Non-pigmented ciliary epithelial cell (primary cell): ENCODE measurements around the gene ADCY2.

ENCODE experiments used
- DNase-seq: peaks from one replicate; pipeline ENCODE4 v3.0.0-alpha.2; 2010; ENCODE audit warnings: low read depth

The ADCY2 gene

DNA sequence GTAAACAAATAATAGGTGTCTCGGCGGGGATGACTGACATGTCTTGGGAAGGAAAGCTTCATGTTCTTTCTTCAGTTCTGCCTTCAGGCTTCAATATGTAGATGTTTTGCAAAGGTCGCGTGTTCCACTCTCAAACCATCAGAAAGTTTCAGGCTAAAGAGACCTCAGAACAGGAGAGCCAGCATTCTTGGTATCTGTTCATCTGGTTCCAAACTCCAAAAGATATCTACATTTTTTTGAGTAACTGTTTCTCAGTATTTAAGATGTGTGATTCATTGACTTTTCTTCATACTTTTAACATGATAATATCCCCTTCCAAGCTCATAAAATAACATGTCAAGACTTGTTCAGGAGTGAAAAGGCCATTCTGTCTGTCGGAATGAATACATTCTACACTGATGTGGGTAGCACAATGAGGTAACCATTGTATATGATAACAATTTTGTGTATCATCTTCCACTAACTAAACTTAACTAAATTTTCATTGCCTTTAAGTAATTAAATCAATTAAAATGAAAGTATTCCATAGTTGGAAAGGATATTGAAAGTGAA lies 271.4 kb downstream of the ADCY2 start:
- DNase-seq = no peak

DNA sequence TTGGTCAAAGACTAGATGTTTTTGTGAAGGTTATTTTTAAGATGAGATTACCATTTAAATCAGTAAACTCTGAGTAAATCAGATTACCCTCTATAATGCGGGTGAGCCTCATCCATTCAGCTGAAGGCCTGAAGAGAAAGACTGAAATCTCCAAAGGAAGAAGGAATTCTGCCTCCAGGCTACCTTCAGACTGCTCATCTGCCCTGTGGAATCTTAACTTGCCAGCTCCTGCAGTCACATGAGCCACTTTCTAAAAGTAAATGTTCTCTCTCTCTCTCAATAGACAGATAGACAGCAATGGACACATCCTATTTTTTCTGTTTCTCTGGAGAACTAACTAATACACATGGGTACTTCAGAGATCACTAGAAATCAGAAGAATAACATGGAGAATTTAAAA lies 272.2 kb downstream of the ADCY2 start:
- no peak for DNase-seq

DNA sequence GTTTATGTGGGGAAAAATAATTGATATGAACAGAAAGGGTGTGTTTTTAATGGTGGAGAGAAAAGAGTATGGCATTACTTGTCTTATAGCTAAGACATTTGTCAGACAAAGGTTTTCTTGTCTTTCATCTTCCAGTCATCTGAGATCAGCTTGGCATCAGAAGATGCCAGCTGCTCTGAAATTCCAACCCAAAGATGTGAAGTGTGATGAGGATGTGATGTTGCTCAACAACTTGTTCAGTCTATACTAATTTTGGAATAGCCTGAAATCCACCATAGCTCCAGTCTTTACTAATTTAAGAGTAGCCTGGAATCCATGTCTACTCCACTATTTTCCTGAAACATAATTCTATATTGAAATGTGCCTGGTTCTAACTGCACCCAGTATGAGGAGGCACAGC lies 272.7 kb downstream of the ADCY2 start:
- DNase-seq = no peak

DNA sequence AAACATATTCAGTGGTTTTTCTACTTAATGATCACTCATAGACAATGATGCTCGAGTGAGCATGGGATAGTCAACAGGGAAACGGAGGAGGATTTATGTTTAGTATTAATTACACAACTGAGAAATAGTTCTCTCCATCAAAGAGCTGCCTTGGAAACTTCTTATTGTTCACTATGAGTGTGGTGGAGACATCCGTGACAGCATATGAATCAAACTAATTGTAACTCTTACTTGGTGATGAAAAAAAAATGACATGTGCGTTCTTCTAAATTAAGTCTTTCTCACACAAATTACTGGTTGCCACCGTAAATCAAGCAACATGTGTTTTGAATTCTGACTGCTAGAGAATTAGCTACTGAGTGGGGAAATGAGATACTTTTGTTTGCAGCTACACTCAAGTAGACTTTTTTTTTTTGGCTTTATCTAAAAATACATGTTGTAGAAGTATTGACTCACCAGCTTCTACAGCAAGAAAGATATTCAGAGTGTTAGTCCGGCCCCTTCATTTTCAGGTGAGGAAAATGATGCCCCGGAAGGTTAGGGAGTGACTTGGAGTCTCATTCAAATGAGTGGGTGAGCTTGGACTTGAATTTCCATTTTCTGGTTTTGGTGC lies 275.5 kb downstream of the ADCY2 start:
- no peak for DNase-seq

DNA sequence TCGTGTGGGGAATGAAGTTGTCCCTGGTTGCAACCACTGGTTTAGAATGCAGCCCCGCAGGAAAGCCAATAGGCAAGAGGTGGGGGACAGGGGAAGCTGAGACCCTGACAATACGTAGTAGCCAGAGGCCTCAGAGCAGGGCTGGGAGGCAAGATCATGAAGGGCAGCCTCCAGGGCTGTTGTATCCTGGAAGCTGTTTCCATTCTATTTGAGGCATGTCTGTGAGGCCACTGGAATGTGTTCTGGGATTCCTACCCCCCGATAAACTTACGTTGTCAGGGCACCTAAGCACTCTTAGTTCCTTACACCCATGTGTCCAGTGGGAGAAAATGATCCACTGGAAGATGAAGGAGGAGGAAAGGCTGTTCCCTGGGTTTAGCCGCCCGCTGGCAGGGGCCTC lies 277.7 kb downstream of the ADCY2 start:
- no peak for DNase-seq

DNA sequence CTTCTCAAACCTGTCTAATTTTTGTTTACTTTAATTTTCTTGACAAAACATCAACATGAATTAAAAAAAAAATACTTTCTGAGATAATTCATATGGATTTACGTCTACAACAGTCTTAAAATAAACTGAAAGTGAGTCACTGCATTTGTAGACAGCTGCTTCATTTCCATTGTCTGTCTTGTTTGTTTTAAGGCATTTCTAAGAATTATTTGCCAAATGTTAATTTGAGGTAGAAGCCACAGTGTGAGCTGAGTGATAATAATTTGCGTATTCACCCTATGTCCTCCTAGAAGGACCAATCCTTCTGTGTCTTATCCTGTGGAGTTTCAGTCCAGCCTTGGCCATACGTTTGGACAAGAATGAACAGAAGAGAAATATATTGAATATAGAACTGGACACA lies 280.5 kb downstream of the ADCY2 start:
- peak; percentile 17 for DNase-seq

DNA sequence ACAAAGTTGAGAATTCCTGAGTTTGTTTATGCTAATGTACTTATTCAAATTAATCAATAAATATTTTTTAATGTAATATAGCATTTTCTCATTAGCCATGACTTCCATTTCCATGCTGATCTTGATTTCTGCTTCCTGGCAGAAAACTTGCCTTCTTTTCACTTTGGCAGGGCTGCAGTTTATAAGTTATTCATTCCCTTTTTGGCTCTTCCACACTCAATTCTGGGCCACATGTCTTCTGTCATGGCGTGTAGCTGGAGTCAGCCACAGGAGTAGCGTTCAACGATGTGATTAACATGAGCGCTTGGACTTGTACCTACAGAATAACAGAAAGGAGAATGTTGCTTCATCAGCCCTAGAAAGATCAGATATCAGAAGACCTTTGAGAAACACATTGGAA lies 282.1 kb downstream of the ADCY2 start:
- DNase-seq = no peak

DNA sequence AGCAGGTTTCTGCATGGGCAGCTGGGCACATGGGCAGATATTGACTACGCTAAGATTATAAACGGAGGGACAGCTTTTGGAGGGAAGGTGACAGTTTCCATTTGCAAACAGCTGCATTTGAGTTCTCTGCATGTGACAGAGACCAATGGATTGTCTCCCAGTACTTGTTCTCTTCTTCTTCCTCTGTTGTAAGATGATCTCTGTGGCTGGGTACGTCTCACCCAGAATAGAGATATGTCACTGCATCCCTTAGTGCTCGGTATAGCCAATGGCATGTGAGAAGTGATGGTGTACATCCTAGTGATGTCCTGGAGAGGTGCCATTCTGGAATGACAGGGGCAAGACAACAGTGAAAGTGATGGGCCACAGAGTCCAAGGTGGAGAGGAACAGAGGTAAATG lies 283.7 kb downstream of the ADCY2 start:
- no peak for DNase-seq

DNA sequence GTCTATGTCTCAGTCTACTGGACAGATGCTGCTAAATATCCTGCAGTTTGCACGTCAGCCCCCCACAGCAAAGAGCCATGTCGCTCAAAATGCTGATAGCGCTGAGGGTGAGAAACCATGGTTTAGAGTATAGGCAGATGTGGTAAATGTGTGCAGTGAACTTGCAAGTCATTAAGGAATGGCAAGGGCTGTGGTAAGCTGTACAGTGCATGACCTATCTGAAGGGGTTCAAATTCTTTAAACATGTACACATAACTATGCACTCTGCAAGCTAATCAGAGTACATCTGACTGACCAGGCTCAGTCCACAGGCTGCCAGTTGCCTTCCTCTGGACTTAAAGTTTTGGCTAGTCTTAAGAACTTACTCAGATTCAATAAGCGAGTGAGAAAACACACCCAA lies 284.3 kb downstream of the ADCY2 start:
- no peak for DNase-seq

DNA sequence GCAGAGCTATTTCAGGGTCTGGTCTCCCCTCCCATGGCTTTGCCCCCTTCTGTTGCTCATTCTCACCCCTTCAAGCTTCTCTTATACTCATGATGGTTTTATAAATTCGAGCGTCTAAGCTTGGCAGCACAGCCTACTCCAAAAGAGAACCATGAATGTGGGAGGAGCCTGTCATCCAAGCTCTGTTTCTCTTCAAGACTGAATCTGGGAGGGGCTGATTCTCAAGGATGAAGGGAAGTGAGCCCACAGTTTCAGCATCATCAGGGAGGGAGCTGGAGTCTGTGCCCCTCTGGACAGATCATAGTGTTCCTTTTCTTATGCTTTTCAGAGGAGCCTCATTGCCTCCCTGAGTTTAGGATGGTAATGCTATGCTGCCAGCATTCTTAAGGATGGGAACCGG lies 286.4 kb downstream of the ADCY2 start:
- no peak for DNase-seq

DNA sequence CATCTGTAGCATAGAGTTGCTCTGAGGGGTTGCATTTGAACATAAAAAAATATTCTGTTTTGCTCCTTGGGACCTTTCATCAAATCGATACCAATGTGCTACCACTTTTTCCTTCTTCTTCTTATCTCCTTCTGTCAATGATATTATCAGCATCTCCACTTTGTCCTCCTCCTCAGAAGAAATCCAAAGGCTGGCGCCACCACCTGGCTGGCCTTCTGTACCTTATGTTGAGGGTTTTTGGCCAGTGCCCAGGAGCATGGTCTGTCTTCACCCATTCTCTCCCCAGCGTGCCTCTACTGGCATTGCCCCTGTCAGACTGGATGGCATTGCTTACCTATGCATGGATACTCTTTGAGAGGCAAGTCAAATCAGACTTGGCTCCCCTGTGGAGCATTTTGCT lies 287.8 kb downstream of the ADCY2 start:
- no peak for DNase-seq

DNA sequence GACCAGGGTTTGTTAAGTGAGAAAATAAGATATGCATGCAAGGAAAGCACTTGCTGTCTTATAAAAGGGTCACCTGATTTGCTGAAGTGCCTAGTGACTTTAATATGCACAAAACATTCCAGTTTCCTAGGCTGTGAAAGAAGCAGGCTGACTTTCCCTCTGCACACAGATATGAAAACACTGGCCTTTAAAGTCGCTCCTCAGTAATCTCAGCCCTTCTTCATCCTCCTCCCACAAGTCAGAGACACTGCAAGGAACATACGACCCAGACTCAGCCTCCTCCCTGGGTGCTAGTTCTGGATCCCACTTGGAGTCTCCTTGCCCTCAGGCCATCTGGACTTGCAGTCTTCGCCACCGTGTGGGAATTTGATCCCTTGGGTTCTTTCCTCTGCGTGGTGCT lies 288.9 kb downstream of the ADCY2 start:
- no peak for DNase-seq

DNA sequence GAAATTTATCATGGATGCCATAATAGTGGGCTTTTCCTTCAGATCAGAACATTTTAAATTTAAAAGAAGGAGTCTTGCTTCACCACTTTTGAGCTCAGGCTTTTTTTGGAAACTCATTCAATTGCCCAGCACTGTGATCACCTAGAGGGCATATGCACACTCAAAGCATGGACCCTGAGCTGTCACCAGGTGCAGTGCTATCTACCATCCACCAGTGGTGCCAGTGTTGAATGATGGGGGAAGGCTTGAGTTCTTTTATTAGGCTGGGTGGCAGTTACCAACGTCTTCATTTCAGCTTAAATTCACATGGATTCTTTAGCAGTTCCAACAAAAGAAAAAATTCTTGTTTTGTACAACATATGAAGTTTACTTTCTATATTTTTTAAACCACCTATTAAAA lies 290.9 kb downstream of the ADCY2 start:
- DNase-seq = no peak

DNA sequence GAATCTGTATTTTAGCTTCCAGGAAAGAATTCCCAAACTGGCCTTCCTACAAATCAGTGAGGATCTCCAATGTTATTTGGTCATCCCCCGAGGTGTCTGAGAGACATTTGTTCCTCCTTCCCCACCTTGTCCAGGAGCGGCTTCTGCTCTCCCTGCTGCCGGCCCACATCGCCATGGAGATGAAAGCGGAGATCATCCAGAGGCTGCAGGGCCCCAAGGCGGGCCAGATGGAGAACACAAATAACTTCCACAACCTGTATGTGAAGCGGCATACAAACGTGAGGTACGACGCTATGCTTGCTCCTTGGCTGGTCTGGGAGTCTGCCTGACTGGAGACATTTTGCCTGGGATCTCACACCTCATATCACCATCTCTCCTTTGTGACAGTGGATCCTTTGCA lies 294.6 kb downstream of the ADCY2 start:
- DNase-seq = no peak

DNA sequence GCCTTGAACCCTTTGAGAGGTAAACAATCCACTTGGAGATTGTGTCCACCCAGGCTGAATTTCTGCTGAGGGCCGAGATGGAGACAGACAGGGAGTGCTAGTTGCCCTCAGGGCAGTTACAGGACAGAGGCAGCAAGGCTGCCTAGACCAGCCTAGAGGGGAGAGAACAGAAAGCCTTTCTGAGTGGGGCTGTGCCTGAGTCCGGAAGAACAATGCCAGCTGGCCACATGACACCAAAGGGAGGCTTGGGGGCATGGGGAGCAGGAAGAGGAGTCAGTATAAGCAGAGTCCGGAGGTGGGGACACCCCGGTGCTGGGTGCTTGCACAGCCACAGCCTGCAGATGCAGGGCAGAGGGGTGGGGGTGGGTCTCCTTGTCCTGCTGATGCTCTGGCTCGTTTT lies 309.3 kb downstream of the ADCY2 start:
- no peak for DNase-seq

DNA sequence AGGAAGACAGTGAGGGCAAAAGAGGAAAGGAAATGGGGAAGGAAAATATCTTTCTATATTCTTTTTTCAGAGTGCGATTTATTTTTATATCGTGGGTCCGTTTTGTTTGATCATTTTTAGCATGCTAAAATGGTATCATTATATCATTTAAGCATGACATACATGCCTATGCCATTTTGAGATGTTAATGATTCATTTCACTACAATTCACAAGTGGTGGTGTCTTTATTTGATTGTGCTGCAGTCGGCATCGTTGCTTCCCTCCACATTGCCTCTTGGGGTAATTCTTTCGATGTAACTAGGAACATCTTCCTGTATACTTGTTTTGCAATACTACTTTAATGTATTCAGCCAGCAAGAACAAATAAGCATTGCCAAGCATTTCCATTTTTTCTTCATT lies 309.8 kb downstream of the ADCY2 start:
- no peak for DNase-seq

DNA sequence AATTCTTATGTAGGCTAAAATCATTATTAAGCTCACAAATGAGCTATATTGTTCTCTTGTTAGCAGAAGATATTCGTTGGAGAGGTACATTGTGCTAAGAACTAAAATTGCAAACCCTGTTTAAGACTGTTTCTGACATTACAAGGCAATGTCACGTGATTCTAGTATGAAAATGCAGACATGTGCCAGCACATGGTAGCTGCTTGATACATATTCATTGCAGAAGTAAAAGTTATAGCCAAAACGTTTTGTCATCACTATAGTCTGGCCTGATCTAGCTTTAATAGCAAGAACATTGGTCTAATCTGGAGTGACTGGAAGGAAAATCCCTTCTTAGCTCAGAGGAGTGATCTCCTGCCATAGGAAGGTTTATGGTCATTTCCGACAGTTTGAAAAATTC lies 310.3 kb downstream of the ADCY2 start:
- no peak for DNase-seq

DNA sequence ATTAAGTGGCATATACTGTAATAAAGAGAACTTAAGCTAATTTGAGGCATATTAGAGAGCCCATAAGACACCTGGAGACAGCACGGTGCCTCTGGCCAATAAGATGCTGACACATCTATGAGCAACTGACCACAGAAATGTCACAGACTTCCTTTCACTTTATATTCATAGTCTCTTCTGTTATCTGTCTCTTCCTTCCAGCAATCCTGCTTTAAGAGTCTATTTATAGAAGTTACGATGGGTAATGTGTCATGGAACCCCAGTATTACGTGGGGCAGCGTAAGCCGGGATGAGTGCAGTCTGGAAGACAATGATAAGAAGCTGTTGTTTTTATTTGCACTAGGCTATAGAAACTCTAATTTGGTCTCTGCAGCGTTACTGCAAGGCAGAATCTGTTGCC lies 318.2 kb downstream of the ADCY2 start:
- DNase-seq = peak; percentile 28

DNA sequence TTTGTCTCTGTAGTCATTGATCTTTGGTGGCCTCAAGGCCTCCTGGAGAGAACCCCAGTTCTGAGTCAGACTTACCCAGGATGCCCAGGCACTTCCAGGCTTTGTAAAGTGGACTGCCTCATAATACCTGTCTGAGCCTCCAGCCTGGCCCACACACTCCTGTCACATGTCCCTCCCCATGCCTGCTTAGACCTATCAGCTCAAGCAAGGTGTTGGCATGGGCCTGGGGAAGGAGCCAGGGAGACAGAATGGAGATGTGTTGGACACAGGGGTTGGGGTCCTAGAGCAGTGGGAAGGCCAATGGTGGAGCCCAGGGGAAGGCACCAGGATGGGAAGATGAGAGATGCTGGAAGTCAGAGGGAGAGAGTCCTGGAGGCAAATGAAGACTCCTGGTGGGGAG lies 318.8 kb downstream of the ADCY2 start:
- DNase-seq = no peak

DNA sequence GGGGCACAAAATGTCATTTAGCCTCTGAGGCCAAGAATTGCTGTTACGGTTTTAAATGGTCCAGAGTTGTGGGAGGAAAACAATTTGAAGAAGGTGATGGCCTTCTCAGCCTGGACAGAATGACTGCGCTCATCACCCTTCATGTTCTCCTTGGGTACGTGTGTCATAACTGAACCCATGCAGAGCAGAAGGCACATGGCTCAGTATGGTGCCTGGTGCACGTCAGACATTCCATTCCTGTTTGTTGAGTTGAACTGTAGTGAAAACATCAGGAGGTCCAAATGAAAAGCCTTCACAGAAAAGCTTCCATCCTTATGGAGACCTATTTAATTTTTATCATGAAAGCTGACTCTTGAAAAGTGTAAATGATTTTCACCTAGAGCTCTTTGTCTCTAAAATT lies 321.8 kb downstream of the ADCY2 start:
- DNase-seq = peak; percentile 41

DNA sequence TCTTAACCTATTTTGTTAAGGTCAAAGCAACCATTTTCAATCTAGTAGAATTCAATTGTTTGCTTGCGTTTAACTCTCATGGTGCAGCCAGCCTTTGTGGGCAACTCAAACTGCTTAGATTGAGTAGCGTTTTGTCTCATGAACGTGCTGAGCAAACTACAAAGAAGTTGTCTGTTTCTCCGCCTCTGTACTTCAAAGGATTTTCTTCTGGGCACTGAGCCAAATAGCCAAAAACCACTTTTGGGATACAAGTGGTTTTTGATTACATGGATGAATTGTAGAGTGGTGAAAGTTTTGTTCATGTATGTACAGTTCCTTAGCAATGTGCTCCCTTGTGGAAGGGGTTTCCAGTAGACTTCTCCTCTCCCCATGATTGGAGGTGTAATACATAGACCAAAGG lies 332.1 kb downstream of the ADCY2 start:
- DNase-seq = no peak

DNA sequence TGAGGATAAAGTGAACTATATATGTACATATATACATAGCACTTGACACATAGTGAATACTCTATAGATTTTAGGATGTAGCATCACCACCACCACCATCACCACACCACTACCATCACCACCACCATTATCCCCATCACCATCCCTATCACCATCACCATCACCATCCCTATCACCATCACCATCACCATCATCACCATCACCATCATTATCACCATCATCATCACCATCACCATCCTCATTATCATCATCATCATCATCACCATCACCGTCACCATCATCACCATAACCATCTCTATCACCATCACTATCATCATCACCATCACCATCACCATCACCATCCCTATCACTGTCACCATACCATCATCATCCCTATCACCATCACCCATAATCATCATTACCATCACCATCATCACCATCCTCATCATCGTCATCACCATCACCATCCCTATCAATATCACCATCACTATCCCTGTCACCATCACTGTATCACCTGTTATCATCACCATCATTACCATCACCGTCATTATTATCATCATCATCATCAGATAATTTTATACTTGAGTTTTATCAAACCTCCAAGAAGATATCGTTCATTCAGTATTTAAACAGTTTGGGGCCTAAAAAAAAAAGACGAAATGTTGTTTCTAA lies 345.6 kb downstream of the ADCY2 start:
- DNase-seq = no peak

DNA sequence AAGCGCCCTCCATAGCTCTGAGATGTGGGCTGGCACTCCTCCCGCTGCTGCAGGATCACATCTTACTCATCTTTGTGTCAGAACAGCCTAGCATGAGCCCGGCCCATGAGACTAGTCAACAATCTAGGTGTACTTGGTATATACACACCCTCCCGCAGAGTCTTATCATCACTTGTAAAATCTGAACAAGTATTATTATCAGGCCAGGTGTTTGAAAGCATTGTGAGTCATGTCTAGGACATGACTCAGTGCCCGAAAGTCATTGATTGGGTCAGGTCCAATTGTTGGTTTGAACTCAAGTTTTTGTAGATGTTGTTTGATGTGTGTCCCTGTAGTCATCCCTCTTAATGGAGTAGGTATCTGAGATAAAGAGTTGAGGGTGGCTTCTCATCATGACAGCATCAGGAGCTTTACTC lies 346.3 kb downstream of the ADCY2 start:
- no peak for DNase-seq
